ENCODE data around the gene PPARD.

Gene PPARD

DNA sequence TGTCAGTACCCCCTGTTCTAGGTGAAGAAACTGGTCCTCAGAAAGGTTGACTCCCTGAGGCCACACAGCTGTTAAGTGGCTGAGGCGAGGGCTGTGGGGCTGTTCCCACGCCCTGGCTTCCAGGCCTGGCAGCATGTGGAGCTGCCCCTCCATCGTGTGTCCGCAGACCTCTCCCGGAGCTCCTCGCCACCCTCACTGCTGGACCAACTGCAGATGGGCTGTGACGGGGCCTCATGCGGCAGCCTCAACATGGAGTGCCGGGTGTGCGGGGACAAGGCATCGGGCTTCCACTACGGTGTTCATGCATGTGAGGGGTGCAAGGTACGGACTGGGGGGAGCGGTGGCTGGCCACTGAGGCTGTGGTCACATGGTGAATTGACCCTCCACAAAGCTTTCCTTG lies 77.6 kb downstream of the PPARD start:
- Histone ChIP-seq H3K27ac (replicated peaks) (no peak overlapping the region), H3K27me3 (ENCODE audit: insufficient read depth, poor library complexity, severe bottlenecking) (no peaks in the 10 kb centered on the region), H3K4me3 (replicated peaks; ENCODE audit: insufficient read depth, low read length) (no peak overlapping the region)
- no peak for TF ChIP-seq SPI1 (IDR thresholded peaks at IDR 0.05; ENCODE audit: borderline replicate concordance, low read depth)
- TF ChIP-seq, protein P1, sequence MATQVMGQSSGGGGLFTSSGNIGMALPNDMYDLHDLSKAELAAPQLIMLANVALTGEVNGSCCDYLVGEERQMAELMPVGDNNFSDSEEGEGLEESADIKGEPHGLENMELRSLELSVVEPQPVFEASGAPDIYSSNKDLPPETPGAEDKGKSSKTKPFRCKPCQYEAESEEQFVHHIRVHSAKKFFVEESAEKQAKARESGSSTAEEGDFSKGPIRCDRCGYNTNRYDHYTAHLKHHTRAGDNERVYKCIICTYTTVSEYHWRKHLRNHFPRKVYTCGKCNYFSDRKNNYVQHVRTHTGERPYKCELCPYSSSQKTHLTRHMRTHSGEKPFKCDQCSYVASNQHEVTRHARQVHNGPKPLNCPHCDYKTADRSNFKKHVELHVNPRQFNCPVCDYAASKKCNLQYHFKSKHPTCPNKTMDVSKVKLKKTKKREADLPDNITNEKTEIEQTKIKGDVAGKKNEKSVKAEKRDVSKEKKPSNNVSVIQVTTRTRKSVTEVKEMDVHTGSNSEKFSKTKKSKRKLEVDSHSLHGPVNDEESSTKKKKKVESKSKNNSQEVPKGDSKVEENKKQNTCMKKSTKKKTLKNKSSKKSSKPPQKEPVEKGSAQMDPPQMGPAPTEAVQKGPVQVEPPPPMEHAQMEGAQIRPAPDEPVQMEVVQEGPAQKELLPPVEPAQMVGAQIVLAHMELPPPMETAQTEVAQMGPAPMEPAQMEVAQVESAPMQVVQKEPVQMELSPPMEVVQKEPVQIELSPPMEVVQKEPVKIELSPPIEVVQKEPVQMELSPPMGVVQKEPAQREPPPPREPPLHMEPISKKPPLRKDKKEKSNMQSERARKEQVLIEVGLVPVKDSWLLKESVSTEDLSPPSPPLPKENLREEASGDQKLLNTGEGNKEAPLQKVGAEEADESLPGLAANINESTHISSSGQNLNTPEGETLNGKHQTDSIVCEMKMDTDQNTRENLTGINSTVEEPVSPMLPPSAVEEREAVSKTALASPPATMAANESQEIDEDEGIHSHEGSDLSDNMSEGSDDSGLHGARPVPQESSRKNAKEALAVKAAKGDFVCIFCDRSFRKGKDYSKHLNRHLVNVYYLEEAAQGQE (IDR thresholded peaks at IDR 0.05; ENCODE audit: insufficient replicate concordance, low read depth) = no peak
- TF ChIP-seq, protein P2, sequence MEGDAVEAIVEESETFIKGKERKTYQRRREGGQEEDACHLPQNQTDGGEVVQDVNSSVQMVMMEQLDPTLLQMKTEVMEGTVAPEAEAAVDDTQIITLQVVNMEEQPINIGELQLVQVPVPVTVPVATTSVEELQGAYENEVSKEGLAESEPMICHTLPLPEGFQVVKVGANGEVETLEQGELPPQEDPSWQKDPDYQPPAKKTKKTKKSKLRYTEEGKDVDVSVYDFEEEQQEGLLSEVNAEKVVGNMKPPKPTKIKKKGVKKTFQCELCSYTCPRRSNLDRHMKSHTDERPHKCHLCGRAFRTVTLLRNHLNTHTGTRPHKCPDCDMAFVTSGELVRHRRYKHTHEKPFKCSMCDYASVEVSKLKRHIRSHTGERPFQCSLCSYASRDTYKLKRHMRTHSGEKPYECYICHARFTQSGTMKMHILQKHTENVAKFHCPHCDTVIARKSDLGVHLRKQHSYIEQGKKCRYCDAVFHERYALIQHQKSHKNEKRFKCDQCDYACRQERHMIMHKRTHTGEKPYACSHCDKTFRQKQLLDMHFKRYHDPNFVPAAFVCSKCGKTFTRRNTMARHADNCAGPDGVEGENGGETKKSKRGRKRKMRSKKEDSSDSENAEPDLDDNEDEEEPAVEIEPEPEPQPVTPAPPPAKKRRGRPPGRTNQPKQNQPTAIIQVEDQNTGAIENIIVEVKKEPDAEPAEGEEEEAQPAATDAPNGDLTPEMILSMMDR (IDR thresholded peaks at IDR 0.05; ENCODE audit: insufficient read depth, low read length) = no peak
- TF ChIP-seq POLR2AphosphoS5 (IDR thresholded peaks at IDR 0.05; ENCODE audit: low read depth) = no peak
- no peak for TF ChIP-seq GABPA (IDR thresholded peaks at IDR 0.05; ENCODE audit: low read depth)
- no peak for DNase-seq (ENCODE audit: low read depth in 1 of 2, low spot score in 1 of 2)

DNA sequence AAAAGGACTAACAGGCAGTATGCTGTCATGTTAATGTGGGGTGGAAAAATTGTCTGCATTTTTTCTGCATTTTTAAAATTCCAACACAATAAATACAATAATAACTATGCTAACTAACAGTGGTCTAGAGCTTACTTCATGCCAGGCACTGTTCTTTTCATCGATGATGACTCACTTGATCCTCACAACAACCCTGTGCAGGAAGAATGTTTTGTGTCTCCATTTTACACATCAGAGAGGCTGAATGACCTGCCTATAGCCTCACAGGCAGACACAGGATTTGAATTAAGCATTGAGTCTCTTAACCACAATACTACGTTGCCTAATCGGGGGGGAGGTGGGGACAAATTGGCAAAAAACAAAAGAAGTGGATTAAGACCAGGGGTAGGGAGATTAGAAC lies 82.9 kb downstream of the PPARD start:
- no peak for DNase-seq (ENCODE audit: low read depth in 1 of 2, low spot score in 1 of 2)

DNA sequence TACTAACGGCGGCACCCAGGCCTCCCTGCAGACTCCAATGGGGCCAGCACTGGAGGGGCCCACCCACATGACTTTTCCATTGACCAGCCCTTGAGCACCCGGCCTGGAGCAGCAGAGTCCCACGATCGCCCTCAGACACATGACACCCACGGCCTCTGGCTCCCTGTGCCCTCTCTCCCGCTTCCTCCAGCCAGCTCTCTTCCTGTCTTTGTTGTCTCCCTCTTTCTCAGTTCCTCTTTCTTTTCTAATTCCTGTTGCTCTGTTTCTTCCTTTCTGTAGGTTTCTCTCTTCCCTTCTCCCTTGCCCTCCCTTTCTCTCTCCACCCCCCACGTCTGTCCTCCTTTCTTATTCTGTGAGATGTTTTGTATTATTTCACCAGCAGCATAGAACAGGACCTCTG lies 83.7 kb downstream of the PPARD start:
- Histone ChIP-seq H3K27me3 (ENCODE audit: insufficient read depth, poor library complexity, severe bottlenecking) (no peaks in the 10 kb centered on the region), H3K4me3 (replicated peaks; ENCODE audit: insufficient read depth, low read length) (no peak overlapping the region), H3K27ac (replicated peaks) (no peak overlapping the region)
- peak; percentile 29 to 42 for DNase-seq (ENCODE audit: low read depth in 1 of 2, low spot score in 1 of 2)
- no peak for TF ChIP-seq POLR2AphosphoS5 (IDR thresholded peaks at IDR 0.05; ENCODE audit: low read depth)
- TF ChIP-seq, protein P2 (IDR thresholded peaks at IDR 0.05; ENCODE audit: insufficient read depth, low read length) = no peak
- TF ChIP-seq GABPA (IDR thresholded peaks at IDR 0.05; ENCODE audit: low read depth) = no peak
- TF ChIP-seq, protein P1 (IDR thresholded peaks at IDR 0.05; ENCODE audit: insufficient replicate concordance, low read depth) = no peak
- TF ChIP-seq SPI1 (IDR thresholded peaks at IDR 0.05; ENCODE audit: borderline replicate concordance, low read depth) = peak; percentile 96

More for the DNA sequence above, 82.9 kb downstream of the PPARD start:
- TF ChIP-seq, protein P1 (IDR thresholded peaks at IDR 0.05; ENCODE audit: insufficient replicate concordance, low read depth) = no peak
- TF ChIP-seq GABPA (IDR thresholded peaks at IDR 0.05; ENCODE audit: low read depth) (no peak), SPI1 (IDR thresholded peaks at IDR 0.05; ENCODE audit: borderline replicate concordance, low read depth) (no peak), POLR2AphosphoS5 (IDR thresholded peaks at IDR 0.05; ENCODE audit: low read depth) (no peak)
- TF ChIP-seq, protein P2 (IDR thresholded peaks at IDR 0.05; ENCODE audit: insufficient read depth, low read length) = no peak
- Histone ChIP-seq H3K27ac (replicated peaks) (no peak overlapping the region), H3K27me3 (ENCODE audit: insufficient read depth, poor library complexity, severe bottlenecking) (no peaks in the 10 kb centered on the region), H3K4me3 (replicated peaks; ENCODE audit: insufficient read depth, low read length) (no peak overlapping the region)

Data from HL-60 (cell line).